Prostate gland (tissue), 2 donors: ENCODE measurements around the gene CCDC86.

ENCODE experiments used
- POLR2A ChIP-seq: fragments of 450-650 bp; IDR thresholded peaks from one replicate; pipeline ENCODE4 v1.6.1; 2016; ENCODE audit warnings: antibody characterized with exemption, mild to moderate bottlenecking
- TF ChIP-seq, protein P1 (sequence below), 4 experiments: fragments of 200-600 bp in 2 of 4; fragments of 450-650 bp in 2 of 4; sonication (generic) in 2 of 4; IDR thresholded peaks; 1 replicate in 3 of 4; 2 replicates in 1 of 4; pipeline ENCODE4 v1.5.1; 2016 to 2019; ENCODE audit warnings: antibody characterized with exemption in 4 of 4, mild to moderate bottlenecking in 2 of 4, moderate library complexity in 2 of 4

DNA sequence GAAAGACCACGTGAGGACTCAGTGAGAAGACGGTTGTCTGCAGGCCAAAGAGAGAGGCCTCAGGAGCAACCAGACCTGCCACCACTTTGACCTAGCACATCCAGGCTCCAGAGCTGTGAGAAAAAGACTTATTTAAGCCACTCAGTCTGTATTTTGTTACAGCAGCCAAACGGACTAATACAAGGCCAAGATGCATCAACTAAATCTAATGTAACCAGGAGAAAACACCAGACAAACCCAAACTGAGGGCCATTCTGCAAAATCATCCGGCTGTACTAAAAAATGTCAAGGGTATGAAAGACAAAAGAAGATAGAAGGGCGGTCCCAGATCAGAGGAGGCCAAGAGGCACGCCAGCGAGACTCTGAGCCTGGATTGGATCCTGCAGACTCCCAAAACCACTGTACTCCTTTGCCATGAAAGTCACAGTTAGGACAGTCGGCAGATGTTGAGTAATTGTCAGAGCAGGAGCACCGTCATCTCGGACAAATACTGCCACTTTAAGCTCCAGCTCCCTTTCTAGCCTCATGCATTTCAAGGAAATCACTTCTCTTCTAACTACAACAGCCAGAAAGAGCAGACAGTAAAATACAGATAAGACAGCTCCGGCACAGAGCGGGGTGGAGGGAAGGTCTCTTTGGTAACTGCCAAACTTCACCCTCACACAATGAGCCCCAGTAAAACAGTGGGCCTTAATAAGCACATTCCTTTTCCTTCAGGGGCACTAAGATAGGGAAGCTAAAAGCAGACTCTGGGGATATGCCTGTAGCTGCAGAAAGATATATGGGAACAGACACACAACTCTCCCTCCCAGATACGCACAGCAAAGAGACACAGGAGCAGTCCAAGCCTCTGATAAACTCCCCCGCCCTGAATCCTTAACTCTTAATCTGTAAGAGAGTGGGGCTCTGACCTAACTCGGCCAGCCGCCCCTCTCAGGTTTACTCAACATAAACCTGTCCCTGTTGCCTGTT lies 21.9 kb downstream of the CCDC86 start:
- TF ChIP-seq POLR2A, result no peak
- TF ChIP-seq, protein P1, sequence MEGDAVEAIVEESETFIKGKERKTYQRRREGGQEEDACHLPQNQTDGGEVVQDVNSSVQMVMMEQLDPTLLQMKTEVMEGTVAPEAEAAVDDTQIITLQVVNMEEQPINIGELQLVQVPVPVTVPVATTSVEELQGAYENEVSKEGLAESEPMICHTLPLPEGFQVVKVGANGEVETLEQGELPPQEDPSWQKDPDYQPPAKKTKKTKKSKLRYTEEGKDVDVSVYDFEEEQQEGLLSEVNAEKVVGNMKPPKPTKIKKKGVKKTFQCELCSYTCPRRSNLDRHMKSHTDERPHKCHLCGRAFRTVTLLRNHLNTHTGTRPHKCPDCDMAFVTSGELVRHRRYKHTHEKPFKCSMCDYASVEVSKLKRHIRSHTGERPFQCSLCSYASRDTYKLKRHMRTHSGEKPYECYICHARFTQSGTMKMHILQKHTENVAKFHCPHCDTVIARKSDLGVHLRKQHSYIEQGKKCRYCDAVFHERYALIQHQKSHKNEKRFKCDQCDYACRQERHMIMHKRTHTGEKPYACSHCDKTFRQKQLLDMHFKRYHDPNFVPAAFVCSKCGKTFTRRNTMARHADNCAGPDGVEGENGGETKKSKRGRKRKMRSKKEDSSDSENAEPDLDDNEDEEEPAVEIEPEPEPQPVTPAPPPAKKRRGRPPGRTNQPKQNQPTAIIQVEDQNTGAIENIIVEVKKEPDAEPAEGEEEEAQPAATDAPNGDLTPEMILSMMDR (IDR thresholded peaks at IDR 0.05), result no peak
